HG02938 (cell line): ENCODE results near the gene STXBP5L.
A peak's percentile ranks its signal among the peaks of the same experiment; 100 is the strongest.
"Not testable (repeated sequence)": the region's sequence is repeated elsewhere in the genome, so short reads cannot be mapped to it uniquely, and the experiment has no call there.

Experiments
- ATAC-seq: cut with Tn5 transposase; IDR thresholded peaks from one replicate; pipeline ENCODE4 v1.9.1; 2021; ENCODE audit warnings: mild to moderate bottlenecking, moderate library complexity; ENCODE audit not compliant: unreplicated experiment

STXBP5L gene

GRCh38 chr3:121414924-121415323 is 506.9 kb downstream of the STXBP5L start:
- ATAC-seq = no peak

GRCh38 chr3:121418182-121418581 is 510.2 kb downstream of the STXBP5L start:
- no peak for ATAC-seq

- no peak for ATAC-seq
Observed at GRCh38 chr3:121424549-121424948, 516.5 kb downstream of the STXBP5L start.

- ATAC-seq = no peak
Observed at GRCh38 chr3:121430664-121431215, 522.7 kb downstream of the STXBP5L start.

GRCh38 chr3:121431726-121432517 is 523.9 kb downstream of the STXBP5L start:
- peak; percentile 94 for ATAC-seq

GRCh38 chr3:121436074-121436473 is 528.1 kb downstream of the STXBP5L start:
- no peak for ATAC-seq

- no peak for ATAC-seq
Observed at GRCh38 chr3:121436641-121437040, 528.6 kb downstream of the STXBP5L start.

- no peak for ATAC-seq
Observed at GRCh38 chr3:121443456-121443855, 535.5 kb downstream of the STXBP5L start.

GRCh38 chr3:121451752-121452151 is 543.7 kb downstream of the STXBP5L start:
- not testable (repeated sequence) for ATAC-seq

- ATAC-seq = no peak
Observed at GRCh38 chr3:121462565-121462964, 554.6 kb downstream of the STXBP5L start.

- ATAC-seq = no peak
Observed at GRCh38 chr3:121463745-121464144, 555.7 kb downstream of the STXBP5L start.

GRCh38 chr3:121467085-121467484 is 559.1 kb downstream of the STXBP5L start:
- no peak for ATAC-seq

- no peak for ATAC-seq
Observed at GRCh38 chr3:121473001-121473400, 565.0 kb downstream of the STXBP5L start.
